Astrocyte of the cerebellum (primary cell): ENCODE results near the gene ARHGAP23.

Experiments used
- DNase-seq: peaks from one replicate; pipeline ENCODE4 v3.0.0-alpha.2; 2011; ENCODE audit warnings: low read depth
- H3K4me3 ChIP-seq: 2 replicates; pipeline ENCODE4 v1.5.1; 2011; ENCODE audit warnings: mild to moderate bottlenecking, low read depth, low read length, moderate library complexity
- in situ Hi-C: cut with HindIII; loops from 2 replicates; pipeline ENCODE4 v1.10.0; 2017; ENCODE audit warnings: low sequenced_read_pairs
- TF ChIP-seq, protein P1 (sequence below): IDR thresholded peaks from 2 replicates; pipeline ENCODE4 v1.5.1; 2012; ENCODE audit warnings: low read length, low read depth, moderate library complexity, mild to moderate bottlenecking; ENCODE audit errors: missing control alignments

ARHGAP23 gene

GRCh38 chr17:38427160-38427949 lies 909 bp upstream of the ARHGAP23 start:
- no peak for DNase-seq
- TF ChIP-seq, protein P1, sequence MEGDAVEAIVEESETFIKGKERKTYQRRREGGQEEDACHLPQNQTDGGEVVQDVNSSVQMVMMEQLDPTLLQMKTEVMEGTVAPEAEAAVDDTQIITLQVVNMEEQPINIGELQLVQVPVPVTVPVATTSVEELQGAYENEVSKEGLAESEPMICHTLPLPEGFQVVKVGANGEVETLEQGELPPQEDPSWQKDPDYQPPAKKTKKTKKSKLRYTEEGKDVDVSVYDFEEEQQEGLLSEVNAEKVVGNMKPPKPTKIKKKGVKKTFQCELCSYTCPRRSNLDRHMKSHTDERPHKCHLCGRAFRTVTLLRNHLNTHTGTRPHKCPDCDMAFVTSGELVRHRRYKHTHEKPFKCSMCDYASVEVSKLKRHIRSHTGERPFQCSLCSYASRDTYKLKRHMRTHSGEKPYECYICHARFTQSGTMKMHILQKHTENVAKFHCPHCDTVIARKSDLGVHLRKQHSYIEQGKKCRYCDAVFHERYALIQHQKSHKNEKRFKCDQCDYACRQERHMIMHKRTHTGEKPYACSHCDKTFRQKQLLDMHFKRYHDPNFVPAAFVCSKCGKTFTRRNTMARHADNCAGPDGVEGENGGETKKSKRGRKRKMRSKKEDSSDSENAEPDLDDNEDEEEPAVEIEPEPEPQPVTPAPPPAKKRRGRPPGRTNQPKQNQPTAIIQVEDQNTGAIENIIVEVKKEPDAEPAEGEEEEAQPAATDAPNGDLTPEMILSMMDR: no peak
- in situ Hi-C loops: no loop called here
- peak overlapping the region; percentile 83 for H3K4me3 ChIP-seq

DNA sequence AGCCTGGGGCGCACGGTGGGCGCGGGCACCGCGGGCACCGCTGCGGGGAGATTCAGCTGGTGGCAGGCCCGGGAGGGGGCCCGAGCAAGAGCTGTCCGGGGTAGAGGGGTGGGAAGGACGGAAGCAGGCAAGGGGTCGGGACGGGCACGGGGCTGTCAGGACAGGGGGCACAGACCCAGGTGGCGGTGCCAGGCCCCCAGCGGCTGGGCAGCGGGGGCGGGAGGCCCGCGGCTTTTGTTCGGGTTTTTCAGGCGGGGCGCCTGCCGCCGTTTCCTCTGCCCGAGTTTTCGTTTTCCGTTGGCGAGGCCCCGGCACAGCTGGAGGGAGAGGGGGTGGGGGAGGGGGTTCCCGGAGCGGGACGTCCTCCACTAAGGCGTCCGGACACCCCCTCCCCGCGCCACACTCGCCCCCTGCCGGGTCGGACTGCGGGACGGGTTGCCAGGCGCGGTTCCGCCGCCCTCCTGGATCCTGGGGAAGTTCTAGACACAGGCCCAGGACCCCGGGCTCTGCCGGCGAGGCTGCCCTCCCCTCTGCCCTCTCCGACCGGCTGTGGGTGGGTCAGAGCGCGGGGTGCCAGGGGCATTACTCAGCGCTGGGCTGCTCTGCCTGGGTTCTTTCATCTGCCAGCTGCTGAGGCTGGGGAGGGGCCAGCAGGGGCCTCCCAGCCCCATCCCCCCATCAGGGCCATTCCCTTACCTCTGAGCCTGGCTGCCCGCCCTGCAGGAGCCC lies 543 bp downstream of the ARHGAP23 start:
- DNase-seq: no peak
- in situ Hi-C loops: no loop called here
- TF ChIP-seq, protein P1: no peak
- H3K4me3 ChIP-seq: peak overlapping the region; percentile 83

- peak overlapping the region; percentile 83 for H3K4me3 ChIP-seq
- no peak for DNase-seq
- TF ChIP-seq, protein P1: no peak
- in situ Hi-C loops: no loop called here
Observed at GRCh38 chr17:38429476-38430100, 1.3 kb downstream of the ARHGAP23 start.

- in situ Hi-C loops: no loop called here
- TF ChIP-seq, protein P1: no peak
- H3K4me3 ChIP-seq: peak overlapping the region; percentile 83
- DNase-seq: no peak
Observed at GRCh38 chr17:38430316-38430715, 2.1 kb downstream of the ARHGAP23 start.

GRCh38 chr17:38430822-38431221 lies 2.6 kb downstream of the ARHGAP23 start:
- H3K4me3 ChIP-seq: no peak overlapping the region
- DNase-seq: no peak
- TF ChIP-seq, protein P1: no peak
- in situ Hi-C loops: no loop called here

- in situ Hi-C loops: no loop called here
- H3K4me3 ChIP-seq: no peak overlapping the region
- TF ChIP-seq, protein P1: no peak
Observed at GRCh38 chr17:38431346-38432145, 3.3 kb downstream of the ARHGAP23 start.

More at GRCh38 chr17:38431346-38432145, 3.3 kb downstream of the ARHGAP23 start:
- no peak for DNase-seq
